HepG2 (cell line): ENCODE data around the gene CFAP61. TPM values are rescaled to one million over a fixed set of nuclear protein-coding genes. Genes with fewer than 3 reads are reported as not detected.

Experiments
- ATAC-seq: fragments of 200-7000 bp; cut with Tn5 transposase; 3 replicates; pipeline ENCODE4 v1.9.1; 2020; ENCODE audit warnings: mild to moderate bottlenecking, moderate library complexity
- BruUV-seq: library from RNA; stranded (reverse); fragments of 400-500 nt; replicated peaks from 2 replicates; lab custom pipeline; 2021; lab: Mats Ljungman, UMichigan
- CTCF ChIA-PET: fragments of 300-600 bp; formaldehyde crosslinking; extraction: SDS; loops from one replicate; lab custom pipeline; 2021; ENCODE audit warnings: low total read pairs, inconsistent platforms, low intra/inter-chr PET ratio; lab: Yijun Ruan, JAX
- POLR2A ChIA-PET: fragments of 350-600 bp; sonication (Branson Sonifier 250); formaldehyde crosslinking; loops from one replicate; lab custom pipeline; 2020; ENCODE audit warnings: antibody characterized with exemption, inconsistent platforms; lab: Yijun Ruan, JAX
- DNase-seq: peaks from one replicate; pipeline ENCODE4 v3.0.0-alpha.2; 2015; ENCODE audit warnings: low spot score
- FAIRE-seq: peaks from 3 replicates; lab custom pipeline; 2011; peaks lifted over from hg19 to GRCh38; lab: Jason Lieb, UNC
- H2AFZ ChIP-seq: one replicate; pipeline ENCODE4 v1.6.1; 2011; ENCODE audit warnings: low read length, inconsistent platforms
- H3K27ac ChIP-seq: fragments of 300-600 bp; 3 replicates; pipeline ENCODE4 v1.8.0; 2011; ENCODE audit warnings: mixed run types, mild to moderate bottlenecking, mixed read lengths, low read length, inconsistent platforms; ENCODE audit not compliant: insufficient read depth; ENCODE audit errors: extremely low read length
- H3K27me3 ChIP-seq, 2 experiments: fragments of 200-600 bp in 1 of 2; 2 replicates in 1 of 2; 3 replicates in 1 of 2; pipeline versions ENCODE4 v1.6.0 to v1.8.0; 2011; ENCODE audit warnings: low read length in 2 of 2, mild to moderate bottlenecking in 2 of 2, moderate library complexity in 2 of 2, inconsistent platforms in 1 of 2; ENCODE audit not compliant: insufficient read depth in 2 of 2, control insufficient read depth in 1 of 2
- H3K36me3 ChIP-seq, 2 experiments: fragments of 200-600 bp in 1 of 2; replicated peaks in 1 of 2; 2 replicates in 1 of 2; 3 replicates in 1 of 2; pipeline versions ENCODE4 v1.5.1 to v1.8.0; 2011; ENCODE audit warnings: low read length in 2 of 2, inconsistent platforms in 1 of 2; ENCODE audit not compliant: insufficient read depth in 2 of 2, control insufficient read depth in 1 of 2
- H3K4me1 ChIP-seq: 2 replicates; pipeline ENCODE4 v1.5.1; 2012; ENCODE audit warnings: low read length, inconsistent platforms; ENCODE audit not compliant: insufficient read depth
- H3K4me2 ChIP-seq: 2 replicates; pipeline ENCODE4 v1.6.0; 2011; ENCODE audit warnings: low read depth, low read length, inconsistent platforms
- H3K4me3 ChIP-seq, 3 experiments: fragments of 200-600 bp in 1 of 3; sonication (generic), shearing (Covaris generic) in 1 of 3; replicated peaks in 1 of 3; 2 replicates each; pipeline ENCODE4 v1.5.1; 2011 to 2016; ENCODE audit warnings: low read length in 3 of 3, inconsistent platforms in 2 of 3, low read depth in 2 of 3, mild to moderate bottlenecking in 2 of 3, control low read depth in 1 of 3, mixed read lengths in 1 of 3; ENCODE audit not compliant: insufficient read depth in 1 of 3
- H3K79me2 ChIP-seq: one replicate; pipeline ENCODE4 v1.6.1; 2011; ENCODE audit warnings: low read length, inconsistent platforms; ENCODE audit not compliant: insufficient read depth
- H3K9ac ChIP-seq: 2 replicates; pipeline ENCODE4 v1.6.0; 2011; ENCODE audit warnings: mild to moderate bottlenecking, low read depth, low read length, inconsistent platforms; ENCODE audit not compliant: insufficient read depth
- H3K9me3 ChIP-seq: 2 replicates; pipeline ENCODE4 v1.5.1; 2012; ENCODE audit warnings: mild to moderate bottlenecking, low read length
- H4K20me1 ChIP-seq: 2 replicates; pipeline ENCODE4 v1.6.0; 2011; ENCODE audit warnings: inconsistent platforms, mild to moderate bottlenecking, low read length, moderate library complexity; ENCODE audit not compliant: insufficient read depth
- CCDC6 ChIP-seq: sonication (generic); formaldehyde crosslinking; IDR thresholded peaks from 2 replicates; pipeline ENCODE4 v1.8.1; 2022; ENCODE audit warnings: mild to moderate bottlenecking, missing genetic modification reagents, moderate library complexity
- CREBL2 ChIP-seq: sonication (generic); formaldehyde crosslinking; IDR thresholded peaks from 2 replicates; pipeline ENCODE4 v1.8.1; 2023; ENCODE audit warnings: missing genetic modification reagents, mild to moderate bottlenecking, borderline replicate concordance
- HCFC1 ChIP-seq: fragments of 150-350 bp; IDR thresholded peaks from 2 replicates; pipeline ENCODE4 v1.6.1; 2014; ENCODE audit warnings: low read depth, low read length
- KLF9 ChIP-seq: IDR thresholded peaks from 2 replicates; pipeline ENCODE4 v1.6.1; 2016; ENCODE audit warnings: low read depth
- NFYB ChIP-seq: sonication (generic); formaldehyde crosslinking; IDR thresholded peaks from 2 replicates; pipeline ENCODE4 v1.4.0; 2020; ENCODE audit warnings: missing genetic modification reagents
- TBX3 ChIP-seq: fragments of 450-650 bp; IDR thresholded peaks from 2 replicates; pipeline ENCODE4 v1.6.1; 2017; ENCODE audit warnings: antibody characterized with exemption, mild to moderate bottlenecking, inconsistent platforms, borderline replicate concordance
- YEATS2 ChIP-seq: sonication (generic); formaldehyde crosslinking; IDR thresholded peaks from 2 replicates; pipeline ENCODE4 v1.4.0; 2020; ENCODE audit warnings: missing genetic modification reagents, borderline replicate concordance
- WGBS: methylation state at CpG from one replicate; pipeline ENCODE4 v1.1.6; 2017; ENCODE audit warnings: low lambda C conversion rate; 5-methylcytosine and 5-hydroxymethylcytosine counted together
- in situ Hi-C: cut with HindIII; loops from 2 replicates; pipeline ENCODE4 v1.10.0; 2017; ENCODE audit warnings: low pct_unique_long_range_greater_than_20kb; ENCODE audit not compliant: extremely low pct_ligation_motif_present
- intact Hi-C: fragments of 100-400 bp; cut with micrococcal nuclease; formaldehyde crosslinking; loops from one replicate; pipeline ENCODE4 v1.10.0; 2022; ENCODE audit not compliant: unreplicated experiment
- polyA plus RNA-seq, 8 experiments: library from polyadenylated mRNA; depleted of rRNA in 3 of 8; stranded (reverse) in 7 of 8; unstranded in 1 of 8; fragments of >200 nt; fragmentation: Illumina TruSeq in 4 of 8; extraction: Trizol in 4 of 8; gene quantifications; 2 replicates each; pipeline versions ENCODE4 v1.2.1 to v1.2.3, GENCODE V29; 2011 to 2016; ENCODE audit warnings: low read depth in 4 of 8, missing spikeins in 1 of 8, mixed read lengths in 1 of 8; ENCODE audit not compliant: insufficient read depth in 1 of 8
- total RNA-seq, 5 experiments: library from RNA; depleted of rRNA; stranded (reverse); fragments of >200 nt; fragmentation: Illumina TruSeq; extraction: Trizol; gene quantifications; 2 replicates each; pipeline ENCODE4 v1.2.3, GENCODE V29; 2016; ENCODE audit warnings: low read depth in 1 of 5
- TF ChIP-seq, protein P1 (sequence below): sonication (generic); formaldehyde crosslinking; IDR thresholded peaks from 2 replicates; pipeline ENCODE4 v1.4.0; 2020; ENCODE audit warnings: missing genetic modification reagents, mild to moderate bottlenecking, borderline replicate concordance
- TF ChIP-seq, protein P2 (sequence below): sonication (generic); formaldehyde crosslinking; IDR thresholded peaks from 2 replicates; pipeline ENCODE4 v1.5.0; 2020; ENCODE audit warnings: mild to moderate bottlenecking, low read depth, missing genetic modification reagents, borderline replicate concordance

CFAP61 gene
- total and polyA plus RNA-seq, 2 of the 13 experiments (the other 11 are each of a cell fraction or from before 2014, with no cell fraction given): 0.27 TPM; not detected in 1

DNA sequence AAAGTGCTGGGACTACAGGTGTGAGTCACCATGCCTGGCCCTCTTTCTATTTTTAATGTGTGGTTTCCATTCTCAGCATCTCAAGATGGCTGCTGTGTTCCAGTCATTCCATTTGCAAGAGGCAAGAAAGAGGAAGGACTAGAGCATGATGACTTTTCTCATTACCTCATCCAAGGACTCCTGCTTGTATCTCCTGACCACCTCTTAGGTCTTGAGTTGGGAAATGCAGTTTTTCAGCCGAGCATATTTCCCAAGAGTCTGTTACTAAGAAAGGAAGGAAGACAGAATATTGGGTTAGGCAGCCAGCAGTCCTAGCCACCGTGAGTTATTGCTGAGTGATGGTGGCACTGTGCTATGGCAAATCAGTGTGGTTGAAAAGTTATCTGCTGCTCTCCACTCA lies 207.2 kb downstream of the CFAP61 start:
- TF ChIP-seq HCFC1: no peak
- TF ChIP-seq, protein P1, sequence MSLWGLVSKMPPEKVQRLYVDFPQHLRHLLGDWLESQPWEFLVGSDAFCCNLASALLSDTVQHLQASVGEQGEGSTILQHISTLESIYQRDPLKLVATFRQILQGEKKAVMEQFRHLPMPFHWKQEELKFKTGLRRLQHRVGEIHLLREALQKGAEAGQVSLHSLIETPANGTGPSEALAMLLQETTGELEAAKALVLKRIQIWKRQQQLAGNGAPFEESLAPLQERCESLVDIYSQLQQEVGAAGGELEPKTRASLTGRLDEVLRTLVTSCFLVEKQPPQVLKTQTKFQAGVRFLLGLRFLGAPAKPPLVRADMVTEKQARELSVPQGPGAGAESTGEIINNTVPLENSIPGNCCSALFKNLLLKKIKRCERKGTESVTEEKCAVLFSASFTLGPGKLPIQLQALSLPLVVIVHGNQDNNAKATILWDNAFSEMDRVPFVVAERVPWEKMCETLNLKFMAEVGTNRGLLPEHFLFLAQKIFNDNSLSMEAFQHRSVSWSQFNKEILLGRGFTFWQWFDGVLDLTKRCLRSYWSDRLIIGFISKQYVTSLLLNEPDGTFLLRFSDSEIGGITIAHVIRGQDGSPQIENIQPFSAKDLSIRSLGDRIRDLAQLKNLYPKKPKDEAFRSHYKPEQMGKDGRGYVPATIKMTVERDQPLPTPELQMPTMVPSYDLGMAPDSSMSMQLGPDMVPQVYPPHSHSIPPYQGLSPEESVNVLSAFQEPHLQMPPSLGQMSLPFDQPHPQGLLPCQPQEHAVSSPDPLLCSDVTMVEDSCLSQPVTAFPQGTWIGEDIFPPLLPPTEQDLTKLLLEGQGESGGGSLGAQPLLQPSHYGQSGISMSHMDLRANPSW (CRISPR knock-in tag): no peak
- TF ChIP-seq CREBL2 (CRISPR knock-in tag): no peak
- no peak for TF ChIP-seq KLF9 (CRISPR knock-in tag)
- no peak for TF ChIP-seq NFYB (CRISPR knock-in tag)
- no peak for TF ChIP-seq CCDC6 (CRISPR knock-in tag)
- TF ChIP-seq, protein P2, sequence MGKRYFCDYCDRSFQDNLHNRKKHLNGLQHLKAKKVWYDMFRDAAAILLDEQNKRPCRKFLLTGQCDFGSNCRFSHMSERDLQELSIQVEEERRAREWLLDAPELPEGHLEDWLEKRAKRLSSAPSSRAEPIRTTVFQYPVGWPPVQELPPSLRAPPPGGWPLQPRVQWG: no peak
- TF ChIP-seq YEATS2 (CRISPR knock-in tag): no peak
- no peak for TF ChIP-seq TBX3
- TF ChIP-seq, all 625 proteins: peak for 0
- CTCF ChIA-PET: no interaction called here
- no peak for DNase-seq
- no peak overlapping the region for H3K4me3 ChIP-seq
- H3K4me2 ChIP-seq: no peak overlapping the region
- ATAC-seq: no peak
- H3K9me3 ChIP-seq: no peaks in the 10 kb centered on the region
- H3K27me3 ChIP-seq: peaks cover 0 to 4% of the 10 kb centered on the region in 2 experiments; a peak in 1 of 5 replicates
- BruUV-seq: no TSS peak
- H3K27ac ChIP-seq: no peak overlapping the region
- no peaks in the 10 kb centered on the region for H3K36me3 ChIP-seq
- 0% methylated on average over 2 of the region's 2 CpGs for WGBS
- intact Hi-C loops (no loop called here), in situ Hi-C loops (no loop called here)
- POLR2A ChIA-PET: no interaction called here
- no peak overlapping the region for H3K9ac ChIP-seq
- H3K79me2 ChIP-seq: no peaks in the 10 kb centered on the region
- FAIRE-seq: no peak
- no peaks in the 10 kb centered on the region for H4K20me1 ChIP-seq
- no peaks in the 10 kb centered on the region for H3K4me1 ChIP-seq
- H2AFZ ChIP-seq: no peak overlapping the region
